Hepatocyte (in vitro differentiated cells): ENCODE data around the gene WNT11. TPM values are rescaled to one million over a fixed set of nuclear protein-coding genes. Genes with fewer than 3 reads are reported as not detected.

Experiments used
- DNase-seq: peaks from one replicate; pipeline ENCODE4 v3.0.0-alpha.2; 2016; ENCODE audit warnings: low spot score
- H2AFZ ChIP-seq: fragments of 200-600 bp; sonication (generic); 2 replicates; pipeline ENCODE4 v1.6.0; 2016; ENCODE audit warnings: antibody characterized with exemption, mild to moderate bottlenecking
- H3K27ac ChIP-seq: fragments of 200-600 bp; sonication (generic); 2 replicates; pipeline ENCODE4 v1.5.1; 2016; ENCODE audit warnings: mild to moderate bottlenecking
- H3K27me3 ChIP-seq: fragments of 200-600 bp; sonication (generic); 2 replicates; pipeline ENCODE4 v1.6.1; 2016
- H3K36me3 ChIP-seq: fragments of 200-600 bp; sonication (generic); replicated peaks from 2 replicates; pipeline ENCODE4 v1.5.1; 2016; ENCODE audit warnings: low read depth; ENCODE audit not compliant: insufficient read depth
- H3K4me1 ChIP-seq: fragments of 200-600 bp; sonication (generic); 2 replicates; pipeline ENCODE4 v1.5.1; 2016; ENCODE audit warnings: mild to moderate bottlenecking, moderate library complexity; ENCODE audit not compliant: insufficient read depth
- H3K4me2 ChIP-seq: fragments of 200-600 bp; sonication (generic); 2 replicates; pipeline ENCODE4 v1.6.0; 2016
- H3K4me3 ChIP-seq: fragments of 200-600 bp; sonication (generic); 2 replicates; pipeline ENCODE4 v1.5.1; 2016; ENCODE audit warnings: mild to moderate bottlenecking
- H3K79me2 ChIP-seq: fragments of 200-600 bp; sonication (generic); 2 replicates; pipeline ENCODE4 v1.6.0; 2017; ENCODE audit warnings: mild to moderate bottlenecking
- H3K9me2 ChIP-seq: fragments of 200-600 bp; sonication (generic); replicated peaks from 2 replicates; pipeline ENCODE4 v1.6.0; 2017; ENCODE audit warnings: mild to moderate bottlenecking; ENCODE audit not compliant: insufficient read depth
- H3K9me3 ChIP-seq: fragments of 200-600 bp; sonication (generic); 2 replicates; pipeline ENCODE4 v1.5.1; 2016; ENCODE audit warnings: low read depth, mild to moderate bottlenecking
- H4K20me1 ChIP-seq: fragments of 200-600 bp; sonication (generic); 2 replicates; pipeline ENCODE4 v1.6.0; 2016; ENCODE audit warnings: mild to moderate bottlenecking; ENCODE audit not compliant: insufficient read depth, poor library complexity, severe bottlenecking
- EZH2 ChIP-seq: fragments of 200-600 bp; sonication (generic); IDR thresholded peaks from 2 replicates; pipeline ENCODE4 v1.6.1; 2016; ENCODE audit warnings: antibody characterized with exemption, mild to moderate bottlenecking, borderline replicate concordance
- EZH2phosphoT487 ChIP-seq: fragments of 200-600 bp; sonication (generic); IDR thresholded peaks from one replicate; pipeline ENCODE4 v1.6.1; 2018; ENCODE audit warnings: antibody characterized with exemption, mild to moderate bottlenecking, low read depth, moderate library complexity; ENCODE audit not compliant: unreplicated experiment, severe bottlenecking
- WGBS: methylation state at CpG from one replicate; pipeline ENCODE4 v1.1.6; 2016; ENCODE audit warnings: low lambda C conversion rate; ENCODE audit errors: missing lambda C conversion rate; 5-methylcytosine and 5-hydroxymethylcytosine counted together
- polyA plus RNA-seq: library from polyadenylated mRNA; unstranded; fragments of >200 nt; fragmentation: Nextera tagmentation; extraction: Ambion mirVana; gene quantifications from 2 replicates; pipeline ENCODE4 v1.2.1, GENCODE V29; 2016
- total RNA-seq: library from RNA; depleted of rRNA; stranded (reverse); fragments of >200 nt; gene quantifications from 2 replicates; pipeline ENCODE4 v1.2.3, GENCODE V29; 2014
- TF ChIP-seq, protein P1 (sequence below): fragments of 200-600 bp; sonication (generic); IDR thresholded peaks from 2 replicates; pipeline ENCODE4 v1.5.1; 2016; ENCODE audit warnings: antibody characterized with exemption, mild to moderate bottlenecking; ENCODE audit not compliant: poor library complexity

The WNT11 gene
- total and polyA plus RNA-seq, 2 experiments from 2014 or later, result 16.4 to 19.1 TPM

DNA sequence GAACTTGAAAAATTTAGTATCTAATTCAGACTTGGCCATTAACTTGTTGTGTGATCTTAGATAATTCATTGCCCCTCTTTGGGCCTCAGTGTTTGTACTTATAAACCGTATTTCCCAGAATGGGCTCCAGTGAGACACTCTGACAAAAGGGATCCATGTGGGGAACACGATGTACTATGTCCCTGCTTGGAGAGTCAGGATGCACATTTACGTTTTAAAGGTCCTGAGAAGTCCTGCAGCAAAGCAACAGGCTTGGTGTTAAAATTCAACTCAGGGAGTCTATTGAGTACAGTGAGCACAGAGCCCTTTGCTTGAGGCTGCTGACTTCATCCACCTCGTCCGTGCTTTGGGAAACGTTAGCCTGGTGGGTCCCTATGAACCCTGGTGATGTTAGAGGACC is 9.0 kb downstream of the WNT11 start:
- no peak overlapping the region for H2AFZ ChIP-seq

DNA sequence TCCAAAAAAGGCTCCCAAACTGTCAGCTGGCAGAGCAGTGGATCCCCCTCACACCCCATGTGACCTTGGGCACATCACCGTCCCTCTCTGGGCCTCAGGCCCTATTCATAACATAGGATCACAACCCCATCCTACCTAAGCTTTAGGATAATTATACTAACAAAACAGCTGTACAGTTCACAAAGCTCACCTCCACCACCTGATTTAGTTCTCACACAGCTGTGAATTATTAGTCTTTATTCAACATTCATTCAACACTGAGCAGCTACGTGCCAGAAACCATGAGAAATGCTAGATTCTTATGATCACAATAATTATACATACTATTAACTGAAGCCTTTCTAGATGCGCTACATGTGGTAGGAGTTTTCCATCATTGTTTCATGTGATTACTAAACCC is 9.5 kb downstream of the WNT11 start:
- no peaks in the 10 kb centered on the region for H3K4me1 ChIP-seq
- no peaks in the 10 kb centered on the region for H3K36me3 ChIP-seq
- no peak overlapping the region for H2AFZ ChIP-seq
- H3K9me2 ChIP-seq, result no peaks in the 10 kb centered on the region
- H3K4me2 ChIP-seq, result no peak overlapping the region
- no peaks in the 10 kb centered on the region for H4K20me1 ChIP-seq
- TF ChIP-seq EZH2phosphoT487, result no peak
- H3K9me3 ChIP-seq, result no peaks in the 10 kb centered on the region
- no peak overlapping the region for H3K4me3 ChIP-seq
- H3K27ac ChIP-seq, result no peak overlapping the region
- no peaks in the 10 kb centered on the region for H3K27me3 ChIP-seq
- DNase-seq, result no peak
- 85% methylated on average over 3 of the region's 3 CpGs for WGBS
- H3K79me2 ChIP-seq, result no peaks in the 10 kb centered on the region

More for the DNA sequence above, 9.0 kb downstream of the WNT11 start:
- Histone ChIP-seq H3K4me3 (no peak overlapping the region), H3K4me2 (no peak overlapping the region), H3K4me1 (no peaks in the 10 kb centered on the region), H3K9me2 (no peaks in the 10 kb centered on the region), H3K79me2 (no peaks in the 10 kb centered on the region), H4K20me1 (no peaks in the 10 kb centered on the region), H3K27ac (no peak overlapping the region), H3K27me3 (no peaks in the 10 kb centered on the region), H3K36me3 (no peaks in the 10 kb centered on the region), H3K9me3 (no peaks in the 10 kb centered on the region)
- DNase-seq, result no peak
- 79% methylated on average over 6 of the region's 6 CpGs for WGBS
- TF ChIP-seq EZH2 (no peak), EZH2phosphoT487 (no peak)
- TF ChIP-seq, protein P1, sequence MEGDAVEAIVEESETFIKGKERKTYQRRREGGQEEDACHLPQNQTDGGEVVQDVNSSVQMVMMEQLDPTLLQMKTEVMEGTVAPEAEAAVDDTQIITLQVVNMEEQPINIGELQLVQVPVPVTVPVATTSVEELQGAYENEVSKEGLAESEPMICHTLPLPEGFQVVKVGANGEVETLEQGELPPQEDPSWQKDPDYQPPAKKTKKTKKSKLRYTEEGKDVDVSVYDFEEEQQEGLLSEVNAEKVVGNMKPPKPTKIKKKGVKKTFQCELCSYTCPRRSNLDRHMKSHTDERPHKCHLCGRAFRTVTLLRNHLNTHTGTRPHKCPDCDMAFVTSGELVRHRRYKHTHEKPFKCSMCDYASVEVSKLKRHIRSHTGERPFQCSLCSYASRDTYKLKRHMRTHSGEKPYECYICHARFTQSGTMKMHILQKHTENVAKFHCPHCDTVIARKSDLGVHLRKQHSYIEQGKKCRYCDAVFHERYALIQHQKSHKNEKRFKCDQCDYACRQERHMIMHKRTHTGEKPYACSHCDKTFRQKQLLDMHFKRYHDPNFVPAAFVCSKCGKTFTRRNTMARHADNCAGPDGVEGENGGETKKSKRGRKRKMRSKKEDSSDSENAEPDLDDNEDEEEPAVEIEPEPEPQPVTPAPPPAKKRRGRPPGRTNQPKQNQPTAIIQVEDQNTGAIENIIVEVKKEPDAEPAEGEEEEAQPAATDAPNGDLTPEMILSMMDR, result no peak

DNA sequence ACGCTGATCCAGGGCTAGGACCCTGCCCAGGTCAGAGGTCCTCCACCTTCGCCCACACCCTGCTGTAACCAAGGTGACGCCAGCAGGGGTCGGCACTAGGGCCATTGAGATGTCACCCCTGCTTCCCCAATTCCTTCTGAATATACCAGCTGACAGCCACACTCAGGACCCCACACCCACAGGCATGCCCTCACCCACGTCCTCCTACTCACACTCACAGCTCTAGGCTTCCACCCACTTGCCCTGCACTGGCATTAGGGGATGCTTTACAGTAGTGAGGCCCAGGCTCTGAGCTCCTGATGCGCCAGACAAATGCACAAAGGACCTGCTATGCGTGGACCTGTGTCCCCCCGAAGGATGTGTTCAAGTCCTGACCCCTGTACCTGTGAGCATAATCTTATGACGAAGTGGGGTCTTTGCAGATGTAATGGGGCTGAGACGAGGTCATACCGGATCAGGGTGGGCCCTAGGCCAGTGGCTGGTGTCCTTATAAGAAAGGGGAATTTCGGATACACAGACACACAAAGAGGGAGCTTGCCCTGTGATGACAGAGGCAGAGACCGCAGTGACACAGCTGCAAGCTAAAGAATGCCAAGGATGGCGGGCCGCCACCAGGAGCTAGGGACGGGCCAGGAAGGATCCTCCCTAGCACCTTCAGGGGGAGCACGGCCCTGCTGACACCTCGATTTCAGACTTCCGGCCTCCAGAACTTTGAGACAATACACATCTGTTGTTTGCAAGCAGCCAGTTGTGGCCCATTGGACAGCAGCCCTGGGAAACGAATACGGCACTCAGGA is 11.2 kb downstream of the WNT11 start:
- H3K27me3 ChIP-seq, result no peaks in the 10 kb centered on the region
- no peak for DNase-seq
- no peaks in the 10 kb centered on the region for H4K20me1 ChIP-seq
- no peaks in the 10 kb centered on the region for H3K9me2 ChIP-seq
- TF ChIP-seq EZH2 (no peak), EZH2phosphoT487 (no peak)
- TF ChIP-seq, protein P1, result no peak
- 85% methylated on average over 19 of the region's 21 CpGs for WGBS
- no peaks in the 10 kb centered on the region for H3K9me3 ChIP-seq
- H3K4me2 ChIP-seq, result no peak overlapping the region
- no peak overlapping the region for H3K4me3 ChIP-seq
- H3K27ac ChIP-seq, result no peak overlapping the region
- no peaks in the 10 kb centered on the region for H3K36me3 ChIP-seq
- no peaks in the 10 kb centered on the region for H3K79me2 ChIP-seq
- no peak overlapping the region for H2AFZ ChIP-seq
- peaks cover 12% of the 10 kb centered on the region for H3K4me1 ChIP-seq

DNA sequence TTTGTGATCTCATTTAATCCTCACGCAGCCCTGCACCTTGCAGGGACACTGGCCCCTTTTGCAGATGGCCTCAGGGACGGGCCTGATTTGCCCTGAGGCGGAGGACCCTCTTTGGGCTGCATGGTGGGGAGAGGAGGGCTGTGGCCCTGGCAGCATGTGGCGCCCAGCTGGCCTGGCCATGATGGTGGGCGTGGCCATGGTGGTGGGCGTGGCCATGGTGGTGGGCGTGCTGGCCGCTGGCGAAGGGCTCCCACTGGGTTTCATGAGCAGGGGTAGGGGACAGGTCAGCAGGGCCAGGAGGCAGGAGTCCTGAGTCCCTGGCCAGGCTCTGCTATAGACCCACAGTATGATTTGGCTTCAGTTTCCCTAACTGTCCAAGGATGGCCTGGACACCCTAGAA is 13.1 kb downstream of the WNT11 start:
- Histone ChIP-seq H3K4me2 (no peak overlapping the region), H3K4me1 (peaks cover 13% of the 10 kb centered on the region), H3K27me3 (no peaks in the 10 kb centered on the region), H3K79me2 (no peaks in the 10 kb centered on the region), H4K20me1 (no peaks in the 10 kb centered on the region), H3K4me3 (no peak overlapping the region), H2AFZ (no peak overlapping the region), H3K9me3 (no peaks in the 10 kb centered on the region), H3K27ac (no peak overlapping the region), H3K9me2 (no peaks in the 10 kb centered on the region), H3K36me3 (no peaks in the 10 kb centered on the region)
- DNase-seq, result no peak
- WGBS, result 79% methylated on average over 9 of the region's 9 CpGs
- TF ChIP-seq EZH2, result no peak
